Measurements from ENCODE around the gene TENT5A. TPM values are rescaled to one million over a fixed set of nuclear protein-coding genes. Genes with fewer than 3 reads are reported as not detected.

TENT5A gene
- total RNA-seq, 1 experiment from 2014 or later: 1.7 TPM

DNA sequence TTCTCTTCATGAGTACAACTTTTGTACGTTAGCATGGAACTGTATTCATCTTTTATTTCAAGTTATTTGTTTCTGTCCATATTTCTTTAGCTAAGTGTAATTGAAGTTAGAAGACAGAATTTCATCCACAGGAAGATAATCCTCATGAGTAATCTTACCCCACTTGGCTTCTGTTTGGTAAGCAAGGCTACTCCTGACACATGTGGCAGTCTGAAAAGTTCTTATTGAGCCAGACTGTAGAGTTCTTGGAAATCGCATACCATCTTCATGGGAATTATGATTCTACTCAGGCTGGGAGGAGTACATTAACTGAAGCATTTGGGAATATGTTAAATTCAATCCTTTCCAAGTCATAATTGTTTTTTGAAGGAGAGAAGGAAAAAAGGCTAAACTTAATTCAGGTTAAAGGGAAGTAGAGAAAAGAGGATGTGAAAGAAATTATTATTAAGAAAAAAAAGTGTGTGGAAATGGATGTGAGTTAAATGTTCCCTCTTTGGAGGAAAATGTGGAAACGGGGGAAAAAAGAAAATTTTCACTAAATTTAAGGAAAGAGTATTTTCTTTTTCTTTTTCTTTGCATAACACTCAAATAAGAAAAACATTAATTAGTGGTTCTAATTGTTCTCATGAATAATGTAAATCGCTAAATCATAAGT, 41.5 kb upstream of the TENT5A start:
- DNase-seq (ENCODE audit: low read depth, low spot score) (no peak), ATAC-seq (no peak)
- CTCF ChIA-PET: no interaction called here
- Histone ChIP-seq H3K4me3 (ENCODE audit: low read depth in 2 of 2, low read length in 2 of 2) (no peak overlapping the region), H3K27me3 (ENCODE audit: control insufficient read depth, insufficient read depth, low read length) (no peaks in the 10 kb centered on the region), H3K36me3 (ENCODE audit: control insufficient read depth, insufficient read depth, low read length) (no peaks in the 10 kb centered on the region), H3K27ac (ENCODE audit: low read length) (no peak overlapping the region), H3K4me1 (ENCODE audit: control insufficient read depth, insufficient read depth, low read length) (no peaks in the 10 kb centered on the region), H3K9me3 (ENCODE audit: control insufficient read depth, insufficient read depth, low read depth, low read length) (no peaks in the 10 kb centered on the region)
- BruUV-seq (replicated peaks): no TSS peak
- POLR2A ChIA-PET: interaction anchor here (0.6 to 0.7 kb wide), 2 partner anchors 728 to 1560 kb away, joined by 3 read pairs; no protein-coding TSS in a partner anchor
- TF ChIP-seq POLR2AphosphoS5 (IDR thresholded peaks at IDR 0.05; ENCODE audit: low read depth, low read length): no peak
- TF ChIP-seq SIN3A (IDR thresholded peaks at IDR 0.05; ENCODE audit: borderline replicate concordance, insufficient read depth, low read depth, low read length): no peak
- TF ChIP-seq TCF7L2 (IDR thresholded peaks at IDR 0.05; ENCODE audit: low read depth, low read length): no peak
- TF ChIP-seq, protein P1, sequence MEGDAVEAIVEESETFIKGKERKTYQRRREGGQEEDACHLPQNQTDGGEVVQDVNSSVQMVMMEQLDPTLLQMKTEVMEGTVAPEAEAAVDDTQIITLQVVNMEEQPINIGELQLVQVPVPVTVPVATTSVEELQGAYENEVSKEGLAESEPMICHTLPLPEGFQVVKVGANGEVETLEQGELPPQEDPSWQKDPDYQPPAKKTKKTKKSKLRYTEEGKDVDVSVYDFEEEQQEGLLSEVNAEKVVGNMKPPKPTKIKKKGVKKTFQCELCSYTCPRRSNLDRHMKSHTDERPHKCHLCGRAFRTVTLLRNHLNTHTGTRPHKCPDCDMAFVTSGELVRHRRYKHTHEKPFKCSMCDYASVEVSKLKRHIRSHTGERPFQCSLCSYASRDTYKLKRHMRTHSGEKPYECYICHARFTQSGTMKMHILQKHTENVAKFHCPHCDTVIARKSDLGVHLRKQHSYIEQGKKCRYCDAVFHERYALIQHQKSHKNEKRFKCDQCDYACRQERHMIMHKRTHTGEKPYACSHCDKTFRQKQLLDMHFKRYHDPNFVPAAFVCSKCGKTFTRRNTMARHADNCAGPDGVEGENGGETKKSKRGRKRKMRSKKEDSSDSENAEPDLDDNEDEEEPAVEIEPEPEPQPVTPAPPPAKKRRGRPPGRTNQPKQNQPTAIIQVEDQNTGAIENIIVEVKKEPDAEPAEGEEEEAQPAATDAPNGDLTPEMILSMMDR (IDR thresholded peaks at IDR 0.05): no peak
- TF ChIP-seq, protein P2, sequence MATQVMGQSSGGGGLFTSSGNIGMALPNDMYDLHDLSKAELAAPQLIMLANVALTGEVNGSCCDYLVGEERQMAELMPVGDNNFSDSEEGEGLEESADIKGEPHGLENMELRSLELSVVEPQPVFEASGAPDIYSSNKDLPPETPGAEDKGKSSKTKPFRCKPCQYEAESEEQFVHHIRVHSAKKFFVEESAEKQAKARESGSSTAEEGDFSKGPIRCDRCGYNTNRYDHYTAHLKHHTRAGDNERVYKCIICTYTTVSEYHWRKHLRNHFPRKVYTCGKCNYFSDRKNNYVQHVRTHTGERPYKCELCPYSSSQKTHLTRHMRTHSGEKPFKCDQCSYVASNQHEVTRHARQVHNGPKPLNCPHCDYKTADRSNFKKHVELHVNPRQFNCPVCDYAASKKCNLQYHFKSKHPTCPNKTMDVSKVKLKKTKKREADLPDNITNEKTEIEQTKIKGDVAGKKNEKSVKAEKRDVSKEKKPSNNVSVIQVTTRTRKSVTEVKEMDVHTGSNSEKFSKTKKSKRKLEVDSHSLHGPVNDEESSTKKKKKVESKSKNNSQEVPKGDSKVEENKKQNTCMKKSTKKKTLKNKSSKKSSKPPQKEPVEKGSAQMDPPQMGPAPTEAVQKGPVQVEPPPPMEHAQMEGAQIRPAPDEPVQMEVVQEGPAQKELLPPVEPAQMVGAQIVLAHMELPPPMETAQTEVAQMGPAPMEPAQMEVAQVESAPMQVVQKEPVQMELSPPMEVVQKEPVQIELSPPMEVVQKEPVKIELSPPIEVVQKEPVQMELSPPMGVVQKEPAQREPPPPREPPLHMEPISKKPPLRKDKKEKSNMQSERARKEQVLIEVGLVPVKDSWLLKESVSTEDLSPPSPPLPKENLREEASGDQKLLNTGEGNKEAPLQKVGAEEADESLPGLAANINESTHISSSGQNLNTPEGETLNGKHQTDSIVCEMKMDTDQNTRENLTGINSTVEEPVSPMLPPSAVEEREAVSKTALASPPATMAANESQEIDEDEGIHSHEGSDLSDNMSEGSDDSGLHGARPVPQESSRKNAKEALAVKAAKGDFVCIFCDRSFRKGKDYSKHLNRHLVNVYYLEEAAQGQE (IDR thresholded peaks at IDR 0.05; ENCODE audit: insufficient read depth in 1 of 2, low read depth in 2 of 2, low read length in 1 of 2): no peak
- in situ Hi-C loops (cut with HindIII; ENCODE audit: low pct_unique_long_range_greater_than_20kb, low sequenced_read_pairs): no loop called here
- intact Hi-C loops (cut with micrococcal nuclease; ENCODE audit: unreplicated experiment): no loop called here

DNA sequence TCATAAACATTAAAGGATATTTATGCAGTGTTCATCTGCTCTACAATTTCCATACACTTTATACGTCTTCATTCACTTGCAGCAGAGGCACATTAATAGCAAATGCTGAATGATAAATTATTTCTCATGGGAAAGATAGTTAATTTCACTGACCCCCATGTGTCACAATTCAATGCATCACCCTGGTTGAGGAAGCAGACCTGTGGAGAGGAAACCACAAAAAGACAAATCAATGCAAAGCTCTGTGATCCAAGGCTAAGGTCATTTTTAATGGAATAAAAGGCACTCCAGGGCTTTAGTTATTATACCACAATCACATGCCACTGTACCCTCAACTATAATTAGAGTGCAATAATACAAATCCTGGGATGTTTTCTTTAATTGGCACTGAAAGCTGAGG, 40.3 kb upstream of the TENT5A start:
- ATAC-seq: no peak
- intact Hi-C loops (cut with micrococcal nuclease; ENCODE audit: unreplicated experiment) (no loop called here), in situ Hi-C loops (cut with HindIII; ENCODE audit: low pct_unique_long_range_greater_than_20kb, low sequenced_read_pairs) (no loop called here)
- ChIA-PET CTCF (no interaction called here), POLR2A (no interaction called here)
- Histone ChIP-seq H3K27me3 (ENCODE audit: control insufficient read depth, insufficient read depth, low read length) (no peaks in the 10 kb centered on the region), H3K4me1 (ENCODE audit: control insufficient read depth, insufficient read depth, low read length) (no peaks in the 10 kb centered on the region), H3K36me3 (ENCODE audit: control insufficient read depth, insufficient read depth, low read length) (no peaks in the 10 kb centered on the region), H3K27ac (ENCODE audit: low read length) (no peak overlapping the region), H3K9me3 (ENCODE audit: control insufficient read depth, insufficient read depth, low read depth, low read length) (no peaks in the 10 kb centered on the region), H3K4me3 (ENCODE audit: low read depth in 2 of 2, low read length in 2 of 2) (no peak overlapping the region)
- DNase-seq (ENCODE audit: low read depth, low spot score): no peak
- BruUV-seq (replicated peaks): no TSS peak
- TF ChIP-seq, protein P1 (IDR thresholded peaks at IDR 0.05): no peak
- no peak for TF ChIP-seq TCF7L2 (IDR thresholded peaks at IDR 0.05; ENCODE audit: low read depth, low read length)
- TF ChIP-seq POLR2AphosphoS5 (IDR thresholded peaks at IDR 0.05; ENCODE audit: low read depth, low read length): no peak
- no peak for TF ChIP-seq SIN3A (IDR thresholded peaks at IDR 0.05; ENCODE audit: borderline replicate concordance, insufficient read depth, low read depth, low read length)

Data from Panc1 (cell line).